SW 1271 (cell line): ENCODE data around the gene CDK10.
"Not testable (repeated sequence)": the region's sequence is repeated elsewhere in the genome, so short reads cannot be mapped to it uniquely, and the experiment has no call there.

ENCODE experiments used
- DNase-seq, 2 experiments: peaks; one replicate each; lab custom pipeline; 2025; lab: John Stamatoyannopoulos, UW

CDK10 gene

GRCh38 chr16:89686520-89687091 lies at the start of gene CDK10:
TSS of gene CDK10 (plus strand) at chr16:89686689. CDS start at chr16:89686711, 22 bp downstream.
- peak; percentile 52 to 83 for DNase-seq

DNA sequence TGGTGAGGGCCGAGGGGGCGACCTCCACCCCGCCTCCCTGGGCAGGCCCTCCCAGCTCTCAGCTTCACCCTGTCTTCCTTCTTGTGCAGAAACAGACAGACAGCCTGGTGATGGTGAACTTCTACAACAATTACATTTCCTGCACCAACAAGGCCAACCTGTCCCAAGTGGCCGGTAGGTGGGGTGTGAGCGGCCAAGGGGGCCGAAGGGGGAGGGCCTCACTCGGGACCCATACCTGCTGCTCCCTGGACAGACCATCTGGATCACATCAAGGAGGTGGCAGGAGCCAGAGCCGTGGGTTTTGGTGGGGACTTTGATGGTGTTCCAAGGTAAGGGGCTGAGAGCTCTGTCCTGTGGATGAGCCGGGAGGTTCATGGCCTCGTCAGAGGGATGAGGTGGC lies 49.1 kb upstream of the CDK10 start:
- DNase-seq: no peak

GRCh38 chr16:89638455-89638854 lies 48.0 kb upstream of the CDK10 start:
- DNase-seq: no peak

DNA sequence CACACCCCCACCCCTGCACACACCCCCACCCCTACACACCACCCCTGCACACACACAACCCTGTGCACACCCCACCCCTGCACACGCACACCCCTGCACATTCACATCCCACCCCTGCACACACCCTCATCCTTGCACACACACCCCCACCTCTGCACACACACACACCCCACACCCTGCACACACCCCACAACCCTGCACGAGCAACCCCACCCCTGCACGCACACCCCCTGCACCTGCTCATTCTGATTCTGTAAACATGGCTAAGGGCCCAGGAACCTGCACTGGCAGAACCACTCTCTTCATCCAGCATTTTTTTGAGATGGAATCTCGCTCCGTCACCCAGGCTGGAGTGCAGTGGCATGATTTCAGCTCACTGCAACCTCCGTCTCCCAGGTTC lies 47.1 kb upstream of the CDK10 start:
- no peak for DNase-seq

GRCh38 chr16:89641458-89642119 lies 44.9 kb upstream of the CDK10 start:
- no peak for DNase-seq

GRCh38 chr16:89642574-89642973 lies 43.9 kb upstream of the CDK10 start:
- no peak for DNase-seq

- DNase-seq: no peak
These were observed 42.7 kb upstream of the CDK10 start for GRCh38 chr16:89643769-89644300.

- DNase-seq: no peak
These were observed 41.4 kb upstream of the CDK10 start for GRCh38 chr16:89645122-89645521.

DNA sequence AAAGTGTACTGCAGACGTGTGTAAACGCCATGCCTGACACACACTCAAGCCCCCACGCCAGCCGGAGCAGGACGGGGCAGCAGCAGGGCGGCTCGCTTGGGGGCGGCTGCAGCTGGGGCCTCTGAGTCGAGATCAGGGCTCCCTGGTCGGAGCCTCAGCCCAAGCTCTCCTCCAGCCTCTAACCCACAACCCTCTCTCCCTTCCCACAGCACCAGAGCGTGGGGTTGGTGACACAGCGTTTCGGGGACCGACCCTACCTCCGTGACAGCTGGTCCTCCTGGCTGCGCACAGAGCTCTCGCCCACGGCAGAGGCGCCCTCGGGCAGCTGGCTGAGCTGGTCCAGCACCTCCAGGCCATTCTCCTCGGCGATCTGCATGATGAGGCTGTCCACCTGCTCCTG lies 40.2 kb upstream of the CDK10 start:
- DNase-seq: no peak

DNA sequence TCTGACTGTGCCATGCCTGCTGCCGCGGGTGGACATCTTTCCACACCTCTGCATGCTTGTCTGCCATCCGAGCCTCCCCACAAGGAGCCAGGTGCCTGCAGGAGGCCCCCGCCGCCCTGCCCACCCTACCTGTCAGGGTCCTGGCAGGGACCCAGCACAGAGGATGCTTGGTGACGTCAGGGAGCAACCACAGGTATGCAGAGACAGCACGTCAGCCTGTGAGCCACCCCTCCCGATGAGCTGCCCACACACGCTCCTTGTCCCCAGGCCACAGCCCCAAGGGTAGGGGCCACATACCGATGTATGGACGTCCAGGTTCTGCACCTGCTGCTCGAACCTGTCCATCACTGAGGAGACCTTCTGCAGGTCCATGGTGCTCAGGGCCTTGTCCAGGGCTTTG lies 39.6 kb upstream of the CDK10 start:
- no peak for DNase-seq

DNA sequence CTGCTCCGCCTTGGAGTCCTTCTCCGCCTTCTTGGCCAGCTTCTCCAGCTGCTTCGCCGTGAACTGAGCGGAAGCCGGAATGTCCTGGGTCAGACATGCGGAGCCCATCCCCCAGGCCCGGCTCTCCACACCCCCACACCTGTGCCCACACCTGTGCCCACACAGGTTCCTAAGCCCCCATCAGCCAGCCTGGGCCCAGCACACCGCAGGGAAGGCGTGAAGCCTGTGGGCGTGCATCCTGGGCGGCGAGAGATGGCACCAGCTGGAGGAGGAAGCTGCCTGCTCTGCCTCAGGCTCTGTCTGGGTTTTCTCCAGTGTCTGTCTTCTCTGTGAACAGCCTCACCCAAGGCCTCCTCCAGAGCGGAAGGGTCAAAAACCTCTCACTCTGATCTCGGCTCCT lies 34.9 kb upstream of the CDK10 start:
- DNase-seq: no peak

DNA sequence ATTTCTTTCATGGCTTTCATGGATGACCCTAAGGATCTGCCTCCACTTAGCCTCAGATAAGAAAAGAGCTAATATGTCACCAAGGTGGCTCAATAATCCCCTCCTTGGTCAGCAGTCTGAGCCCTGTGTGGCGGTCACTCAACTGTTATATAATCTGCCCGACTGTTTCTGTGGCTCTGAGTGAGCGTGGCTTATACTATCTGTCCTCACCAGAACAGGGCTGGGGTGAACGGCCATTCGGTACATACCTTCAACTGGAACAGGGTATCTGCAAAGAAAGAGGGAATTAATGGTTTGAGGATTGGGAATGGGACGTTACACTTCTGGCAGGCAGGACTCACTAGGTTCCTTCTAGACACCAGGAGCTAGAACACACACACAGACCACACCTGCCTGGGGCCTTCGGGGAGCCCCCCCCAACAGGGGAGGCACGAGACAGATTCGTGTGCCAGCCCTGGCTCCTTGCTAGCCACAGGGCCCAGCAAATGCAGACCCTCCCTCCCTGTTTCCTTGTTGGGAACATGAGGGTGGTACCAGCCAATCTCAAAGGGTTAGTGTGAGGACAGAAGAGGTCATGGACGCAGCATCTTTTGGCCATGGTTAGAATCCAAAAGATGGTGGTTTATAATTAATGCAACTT lies 32.7 kb upstream of the CDK10 start:
- DNase-seq: no peak

DNA sequence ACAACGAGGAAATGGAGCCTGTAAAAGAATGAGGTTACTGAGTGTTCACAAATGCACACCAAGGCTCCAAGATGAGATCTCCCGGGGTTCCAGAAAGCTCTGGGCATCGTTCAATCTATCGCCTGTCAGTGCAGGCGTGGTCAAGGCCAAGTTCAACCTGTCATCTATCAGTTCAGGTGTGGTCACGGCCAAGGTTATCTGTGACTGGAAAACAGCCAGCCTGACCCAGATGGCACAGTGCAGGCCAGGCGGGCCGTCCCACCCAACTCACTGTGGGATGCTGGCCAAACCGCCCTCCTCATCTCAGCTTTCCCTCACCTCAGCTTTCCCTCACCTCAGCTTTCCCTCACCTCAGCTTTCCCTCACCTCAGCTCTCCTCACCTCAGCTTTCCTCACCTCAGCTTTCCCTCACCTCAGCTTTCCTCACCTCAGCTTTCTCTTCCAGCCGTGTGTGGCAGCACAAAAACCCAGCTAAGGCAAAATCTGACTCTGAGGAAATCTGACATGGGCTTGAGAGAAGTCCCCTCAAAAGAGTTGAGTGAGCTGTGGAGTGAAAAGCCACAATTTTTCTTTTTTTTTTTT lies 31.3 kb upstream of the CDK10 start:
- no peak for DNase-seq

DNA sequence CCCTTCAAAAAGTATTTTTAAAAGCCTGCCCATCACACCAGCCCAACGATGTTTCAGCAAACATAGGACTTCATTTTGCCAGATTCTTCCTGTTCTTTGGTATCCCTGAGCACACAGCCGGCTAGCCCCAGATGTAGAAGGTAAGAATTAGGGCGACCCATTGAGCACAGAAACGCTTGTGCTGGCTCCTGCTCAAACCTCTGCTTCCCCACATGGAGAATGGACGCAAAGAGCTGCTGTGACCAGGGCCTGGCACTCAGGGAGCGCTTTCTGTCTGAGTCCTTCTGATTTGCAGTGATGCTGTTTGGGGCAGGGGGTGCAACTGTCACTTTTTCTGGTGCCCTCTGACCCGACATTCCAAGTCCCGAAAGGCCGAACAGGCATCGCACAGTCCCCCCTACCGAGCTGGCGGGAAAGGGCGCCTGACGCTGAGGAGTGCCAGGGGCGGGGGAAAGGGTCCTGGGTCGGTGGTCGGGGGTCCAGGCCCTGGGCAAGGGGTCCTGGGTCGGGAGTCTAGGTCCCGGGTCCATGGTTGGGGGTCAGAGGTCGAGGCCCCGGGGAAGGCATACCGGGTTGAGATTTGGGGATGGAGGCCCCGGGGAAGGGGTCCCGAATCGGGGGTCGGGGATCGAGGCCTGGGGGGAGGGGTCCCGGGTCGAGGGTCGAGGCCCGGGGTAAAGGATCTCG lies 29.9 kb upstream of the CDK10 start:
- no peak for DNase-seq

- DNase-seq: peak; percentile 40 to 71
These were observed 28.9 kb upstream of the CDK10 start, which contains the start of the genes CHMP1A and SPATA33 for GRCh38 chr16:89657442-89658220. TSS of gene CHMP1A (minus strand) at chr16:89657708. CDS start at chr16:89657588, 120 bp downstream. TSS of gene SPATA33 (plus strand) at chr16:89657836. CDS start at chr16:89657912, 76 bp downstream.

DNA sequence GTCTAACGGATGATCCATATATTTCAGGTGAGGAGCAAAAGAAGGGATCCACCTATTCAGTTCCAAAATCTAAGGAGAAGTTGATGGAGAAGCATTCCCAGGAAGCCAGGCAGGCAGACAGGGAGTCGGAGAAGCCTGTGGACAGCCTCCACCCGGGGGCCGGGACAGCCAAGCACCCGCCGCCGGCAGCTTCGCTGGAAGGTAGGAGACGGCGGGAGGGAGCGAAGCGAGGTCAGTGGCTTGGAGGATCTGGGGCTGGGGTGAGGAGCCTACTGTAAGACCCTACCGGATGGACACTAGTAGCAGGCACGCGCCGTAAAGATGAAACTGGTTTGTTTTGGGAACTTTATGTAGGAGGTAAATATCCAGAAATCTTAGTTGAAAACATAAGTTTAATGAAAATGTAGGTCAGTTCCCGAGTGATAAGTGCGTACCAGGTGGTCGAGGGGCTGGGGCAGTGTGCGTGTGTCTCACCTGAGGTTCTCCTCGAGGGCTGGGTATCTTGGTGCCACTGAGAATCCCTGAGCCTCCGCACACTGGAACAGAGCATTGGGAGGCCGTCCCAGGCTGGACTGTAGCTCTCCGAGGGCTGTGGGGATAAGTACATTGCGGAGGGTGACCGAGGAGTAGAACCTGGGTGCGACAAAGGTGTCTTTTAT lies 28.1 kb upstream of the CDK10 start:
- DNase-seq: no peak

DNA sequence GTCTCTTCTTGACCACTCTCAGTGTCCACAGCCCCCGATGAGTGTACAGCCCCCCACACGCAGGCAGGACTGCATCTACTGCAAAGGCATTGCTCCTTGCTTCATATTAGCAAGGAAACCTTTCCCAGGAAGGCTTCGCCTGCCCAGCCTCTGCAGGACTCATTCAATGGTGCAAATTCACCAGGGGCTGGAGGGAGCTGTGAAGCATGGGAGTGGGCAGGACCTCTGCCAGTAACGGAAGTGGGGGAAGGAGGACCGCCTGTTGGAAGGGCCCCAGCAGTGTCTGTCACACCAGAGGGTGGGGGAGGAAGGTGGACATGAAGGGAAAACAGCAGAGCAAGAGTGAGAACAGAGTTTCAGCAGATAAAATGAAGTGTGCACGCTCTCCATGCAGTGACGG lies 26.3 kb upstream of the CDK10 start:
- DNase-seq: no peak

DNA sequence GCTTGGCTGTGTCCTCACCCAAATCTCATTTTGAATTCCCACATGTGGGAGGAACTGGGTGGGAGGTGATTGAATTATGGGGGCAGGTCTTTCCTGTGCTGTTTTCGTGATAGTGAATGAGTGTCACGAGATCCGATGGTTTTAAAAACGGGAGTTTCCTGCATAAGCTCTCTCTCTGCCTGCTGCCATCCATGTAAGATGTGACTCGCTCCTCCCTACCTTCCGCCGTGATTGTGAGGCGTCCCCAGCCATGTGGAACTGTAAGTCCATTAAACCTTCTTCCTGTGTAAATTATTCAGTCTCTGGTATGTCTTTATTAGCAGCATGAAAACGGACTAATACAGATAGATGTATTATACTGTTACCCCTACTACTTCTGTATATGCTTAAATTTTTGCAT lies 25.3 kb upstream of the CDK10 start:
- DNase-seq: no peak

DNA sequence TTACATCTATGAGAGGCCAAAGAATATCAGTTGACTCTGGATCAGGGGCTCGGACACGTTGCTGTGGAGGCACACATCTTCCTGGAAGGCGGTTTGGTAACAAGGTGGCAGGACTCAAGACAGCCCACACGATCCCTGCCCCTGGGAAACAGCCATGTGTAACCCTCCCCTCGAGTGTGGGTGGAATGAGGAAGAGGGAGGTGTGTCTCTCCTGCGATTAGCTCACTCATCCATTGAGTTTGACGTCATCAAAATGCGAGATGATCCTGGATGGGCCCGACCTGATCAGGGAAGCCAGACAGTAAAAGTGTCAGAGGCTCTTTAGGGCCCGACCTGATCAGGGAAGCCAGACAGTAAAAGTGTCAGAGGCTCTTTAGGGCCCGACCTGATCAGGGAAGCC lies 22.3 kb upstream of the CDK10 start:
- not testable (repeated sequence) for DNase-seq

- DNase-seq: peak in 1 of 2 experiments; percentile 21
These were observed 19.5 kb upstream of the CDK10 start for GRCh38 chr16:89667000-89667399.

DNA sequence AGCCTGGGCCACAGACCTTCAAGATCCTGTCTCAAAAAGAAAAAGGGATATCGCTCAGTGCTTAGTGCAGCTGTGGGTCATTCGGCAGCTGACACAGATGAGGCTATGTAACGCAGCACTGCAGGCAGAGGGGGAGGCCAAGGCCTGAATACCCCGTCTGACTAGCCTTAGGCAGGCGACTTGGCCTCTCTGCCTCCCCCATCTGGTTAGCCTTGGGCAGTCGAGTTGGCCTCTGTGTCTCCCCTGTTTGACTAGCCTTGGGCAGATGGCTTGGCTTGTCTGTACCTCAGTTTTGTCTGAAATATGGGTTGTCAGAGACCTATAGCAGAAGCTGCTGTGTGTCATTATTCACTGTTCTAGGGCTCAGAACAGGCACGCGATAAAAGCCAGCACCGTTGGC lies 18.9 kb upstream of the CDK10 start:
- no peak for DNase-seq
